Right forelimb (tissue), 1 donor: Measurements from ENCODE around the gene TAF6.

Experiments used
- DNase-seq: peaks from one replicate; pipeline ENCODE4 v3.0.0-alpha.2; 2018

Gene TAF6

DNA sequence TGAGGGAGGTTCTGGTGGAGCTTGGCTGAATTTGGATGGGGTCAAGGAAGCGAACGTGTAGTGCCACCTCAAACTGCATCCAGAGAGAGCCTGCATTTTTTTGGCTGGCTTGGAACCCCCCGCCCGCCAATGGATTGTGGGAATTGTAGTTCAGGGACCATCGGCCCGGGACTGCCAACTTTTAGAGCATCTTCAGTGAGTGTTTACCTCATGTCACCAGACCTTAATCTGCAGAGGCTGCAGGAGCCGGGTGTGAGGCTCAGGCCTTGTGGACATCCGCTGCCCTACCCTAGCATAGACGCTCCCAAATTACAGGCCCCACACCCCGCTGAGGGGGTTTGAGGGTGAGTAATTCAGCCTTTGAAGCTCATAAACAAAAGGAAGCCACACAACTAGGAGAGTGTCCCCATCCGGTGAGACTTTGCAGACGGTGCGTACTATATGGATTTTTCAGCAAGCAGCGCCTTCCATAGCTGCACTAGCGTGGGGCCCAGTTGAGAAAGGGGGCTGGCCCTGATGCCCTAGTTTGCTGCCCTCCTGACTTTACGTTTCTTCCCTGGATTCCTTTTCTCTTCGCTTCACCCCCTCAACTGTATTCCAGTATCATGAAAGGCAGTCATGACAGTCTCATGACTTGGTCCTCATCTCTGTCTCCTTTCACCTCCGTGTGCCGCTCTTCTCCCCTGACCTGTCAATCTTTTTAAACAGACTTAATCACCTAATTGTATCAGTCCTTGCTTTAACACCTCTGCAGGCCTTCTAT lies 993 bp upstream of the TAF6 start:
- DNase-seq: peak; percentile 87

DNA sequence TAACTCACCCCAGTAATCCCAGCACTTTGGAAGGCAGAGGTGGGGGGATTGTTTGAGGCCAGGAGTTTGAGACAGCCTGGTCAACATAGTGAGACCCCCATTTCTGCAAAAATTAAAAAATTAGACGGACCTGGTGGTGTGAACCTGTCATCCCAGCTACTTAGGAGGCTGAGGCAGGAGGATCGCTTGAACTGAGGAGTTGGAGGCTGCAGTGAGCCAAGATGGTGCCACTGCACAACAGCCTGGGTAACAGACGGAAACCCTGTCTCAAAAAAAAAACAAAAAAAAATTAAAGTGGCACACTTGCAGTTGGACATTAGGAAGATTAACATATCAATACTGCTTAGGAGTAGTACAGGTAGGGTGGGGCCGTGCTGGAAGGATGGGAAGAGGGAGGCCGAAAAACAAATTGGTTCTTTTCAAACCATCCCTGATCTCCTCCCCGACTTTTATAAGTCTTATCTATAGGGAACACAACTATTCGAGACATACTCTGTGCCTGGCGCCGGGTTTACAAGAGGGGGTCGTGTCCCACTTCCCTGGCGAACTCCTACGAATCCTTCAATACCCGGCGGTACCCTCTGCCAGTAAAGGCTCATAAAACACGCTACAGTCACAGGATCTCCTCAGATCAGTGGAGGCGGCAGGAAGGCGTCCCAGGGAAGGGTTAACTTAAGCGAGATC lies 628 bp downstream of the TAF6 start:
- no peak for DNase-seq

DNA sequence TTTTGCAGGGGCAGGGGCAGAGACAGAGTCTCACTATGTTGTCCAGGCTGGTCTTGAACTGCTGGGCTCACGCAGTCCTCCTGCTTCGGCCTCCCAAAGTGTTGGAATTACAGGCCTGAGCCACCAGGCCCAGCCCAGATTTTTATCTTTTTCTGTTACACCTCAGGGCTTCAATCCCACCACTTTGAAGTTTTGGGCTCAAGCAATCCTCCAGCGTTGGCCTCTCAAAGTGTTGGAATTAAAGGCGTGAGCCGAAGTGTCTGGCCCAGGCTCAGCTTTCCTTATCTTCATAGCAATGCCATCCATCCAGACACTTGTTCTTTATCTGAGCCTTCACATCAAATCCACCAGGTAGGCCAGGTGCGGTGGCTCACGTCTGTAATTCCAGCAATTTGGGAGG lies 4.1 kb downstream of the TAF6 start:
- DNase-seq: no peak

DNA sequence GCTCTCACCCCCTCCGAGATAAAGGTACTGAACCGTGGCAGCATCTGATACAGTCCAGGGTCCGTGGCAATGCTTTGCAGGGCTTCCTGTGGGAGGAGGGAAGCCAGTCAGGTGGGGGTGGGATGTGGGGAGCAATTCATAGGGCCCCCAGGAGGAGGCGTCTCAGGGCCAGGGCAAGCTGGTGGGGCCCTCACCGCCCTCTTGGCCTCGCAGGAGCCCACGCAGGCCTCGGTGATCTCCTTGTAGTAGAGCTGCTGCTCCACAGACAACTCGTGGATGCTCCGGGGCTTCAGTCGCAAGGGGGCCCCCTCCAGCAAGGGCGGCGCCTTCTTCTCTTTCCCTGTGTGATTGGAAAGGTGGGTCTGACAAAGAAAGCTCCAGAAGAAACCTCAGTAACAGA lies 7.2 kb downstream of the TAF6 start:
- no peak for DNase-seq

DNA sequence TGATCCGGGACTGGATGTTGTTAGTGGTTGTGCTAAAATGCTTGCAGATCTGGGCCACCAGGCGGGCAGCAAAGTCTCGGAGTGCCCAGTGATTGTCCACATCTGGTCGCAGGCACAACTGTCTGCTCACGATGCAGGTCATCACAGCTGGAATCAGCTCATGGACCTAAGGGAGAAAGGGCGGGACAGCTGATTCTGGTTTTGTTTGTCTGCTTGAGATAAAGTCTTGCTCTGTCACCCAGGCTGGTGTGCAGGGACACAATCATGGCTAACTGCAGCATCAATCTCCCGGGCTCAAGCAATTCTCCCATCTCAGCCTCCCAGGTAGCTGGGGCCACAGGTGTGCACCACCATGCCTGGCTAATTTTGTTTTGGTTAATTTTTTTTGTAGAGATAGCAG lies 8.0 kb downstream of the TAF6 start:
- no peak for DNase-seq

DNA sequence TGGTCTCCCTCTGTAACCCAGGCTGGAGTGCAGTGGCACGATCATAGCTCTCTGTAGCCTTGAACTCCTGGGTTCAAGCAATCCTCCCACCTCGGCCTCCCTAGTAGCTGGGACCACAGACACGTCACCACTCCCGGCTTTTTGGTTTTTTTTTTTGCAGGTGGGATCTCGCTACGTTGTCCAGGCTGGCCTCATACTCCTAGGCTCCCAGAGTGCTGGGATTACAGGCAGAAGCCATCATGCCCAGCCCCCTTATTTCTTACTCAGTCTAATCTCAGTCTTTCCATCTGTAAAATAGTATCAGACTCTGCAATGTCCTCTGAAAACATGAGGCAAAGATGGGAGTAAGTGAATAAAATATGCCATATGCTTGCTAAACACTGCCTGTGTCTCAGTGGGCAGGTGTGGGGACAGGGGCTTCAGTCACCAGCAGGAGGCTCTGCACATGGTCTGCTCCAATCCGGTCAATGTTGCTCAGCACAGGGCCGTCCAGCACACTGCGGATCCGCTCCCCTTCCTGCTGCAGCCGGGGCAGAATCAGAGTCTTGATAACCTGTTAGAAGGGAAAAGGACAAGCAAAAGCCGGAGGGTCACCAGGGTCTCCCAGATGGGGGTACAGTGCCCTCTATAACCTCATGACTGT lies 9.5 kb downstream of the TAF6 start:
- no peak for DNase-seq

DNA sequence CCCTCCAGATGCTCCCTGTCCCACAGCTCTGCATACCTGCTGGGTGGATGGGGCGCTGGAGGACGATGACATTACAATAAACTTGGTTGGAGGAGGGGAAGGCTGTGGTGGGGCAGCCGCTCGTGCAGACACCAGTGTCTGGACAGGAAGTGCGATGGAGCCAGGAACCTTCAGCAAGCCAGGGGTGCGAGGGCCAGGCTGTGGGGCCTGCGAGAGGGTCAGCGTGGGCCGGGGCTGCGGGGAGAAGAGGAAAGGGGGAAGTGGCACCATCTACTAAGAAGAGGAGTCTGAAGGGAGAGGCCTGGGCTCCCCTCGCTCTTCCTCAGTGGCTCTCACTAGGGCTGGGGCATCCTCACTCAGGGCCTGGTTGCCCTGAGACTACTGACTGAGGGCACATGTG lies 11.3 kb downstream of the TAF6 start:
- no peak for DNase-seq

DNA sequence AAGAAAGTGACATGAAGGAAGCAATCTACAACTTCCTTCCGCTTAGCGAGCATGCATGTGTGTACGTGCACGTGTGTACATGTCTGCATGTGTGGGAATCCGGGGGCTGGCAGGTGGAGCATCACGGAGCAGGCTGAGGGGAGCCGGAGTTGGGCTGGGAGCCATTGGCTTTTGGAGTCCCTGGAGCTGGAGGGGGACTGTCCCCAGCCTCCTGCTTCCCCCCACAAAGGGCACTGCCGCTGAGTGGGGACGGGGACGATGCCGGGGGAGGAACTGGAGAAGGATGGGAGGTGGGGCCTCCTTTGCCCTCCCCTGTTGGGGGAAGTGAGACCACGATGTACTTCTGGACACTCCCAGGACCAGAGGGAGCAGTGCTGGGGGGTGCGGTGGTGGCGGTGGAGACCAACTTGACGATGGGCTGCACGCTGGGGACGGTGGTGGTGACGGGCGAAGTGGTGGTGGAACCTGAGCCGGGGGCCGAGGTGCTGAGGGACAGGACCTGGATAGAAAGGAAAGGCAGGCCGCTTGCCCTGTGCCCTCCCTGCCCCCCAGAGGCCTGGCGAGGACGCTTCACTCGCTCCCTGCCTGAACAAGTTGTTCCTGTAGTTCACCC lies 11.9 kb downstream of the TAF6 start:
- DNase-seq: no peak

DNA sequence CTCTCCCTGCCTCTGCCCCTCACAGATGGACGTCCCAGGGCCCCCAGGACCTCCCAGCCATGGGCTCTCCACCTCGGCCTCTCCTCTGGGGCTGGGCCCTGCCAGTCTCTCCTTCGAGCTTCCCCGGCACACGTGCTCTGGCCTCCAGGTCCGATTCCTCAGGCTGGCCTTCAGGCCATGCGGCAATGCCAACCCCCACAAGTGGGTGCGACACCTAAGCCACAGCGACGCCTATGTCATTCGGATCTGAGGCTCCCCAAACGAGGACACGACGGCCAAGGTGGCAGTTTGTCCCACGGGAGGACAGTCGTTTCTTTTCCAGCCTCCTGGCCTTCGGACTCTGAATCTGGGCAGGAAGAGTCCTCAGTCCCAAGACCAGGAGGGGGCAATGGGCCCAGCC lies 12.5 kb downstream of the TAF6 start:
- DNase-seq: no peak

DNA sequence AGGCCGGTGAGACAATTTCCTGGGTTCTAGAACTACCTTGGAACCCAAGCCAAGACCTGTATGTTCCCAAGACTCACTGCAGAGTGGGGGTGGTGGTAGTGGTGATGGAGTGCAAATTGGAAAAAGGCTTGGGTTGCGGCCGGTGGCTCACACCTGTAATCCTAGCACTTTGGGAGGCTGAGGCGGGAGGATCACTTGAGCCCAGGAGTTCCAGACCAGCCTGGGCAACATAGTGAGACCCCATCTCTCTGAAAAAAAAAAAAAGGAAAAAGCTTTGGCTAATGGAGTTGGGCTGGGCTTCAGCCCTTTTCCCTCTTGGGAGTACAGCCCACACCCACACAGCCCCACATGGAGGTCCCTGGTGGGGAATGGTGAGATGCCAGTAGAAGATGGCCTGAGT lies 13.6 kb downstream of the TAF6 start:
- no peak for DNase-seq

DNA sequence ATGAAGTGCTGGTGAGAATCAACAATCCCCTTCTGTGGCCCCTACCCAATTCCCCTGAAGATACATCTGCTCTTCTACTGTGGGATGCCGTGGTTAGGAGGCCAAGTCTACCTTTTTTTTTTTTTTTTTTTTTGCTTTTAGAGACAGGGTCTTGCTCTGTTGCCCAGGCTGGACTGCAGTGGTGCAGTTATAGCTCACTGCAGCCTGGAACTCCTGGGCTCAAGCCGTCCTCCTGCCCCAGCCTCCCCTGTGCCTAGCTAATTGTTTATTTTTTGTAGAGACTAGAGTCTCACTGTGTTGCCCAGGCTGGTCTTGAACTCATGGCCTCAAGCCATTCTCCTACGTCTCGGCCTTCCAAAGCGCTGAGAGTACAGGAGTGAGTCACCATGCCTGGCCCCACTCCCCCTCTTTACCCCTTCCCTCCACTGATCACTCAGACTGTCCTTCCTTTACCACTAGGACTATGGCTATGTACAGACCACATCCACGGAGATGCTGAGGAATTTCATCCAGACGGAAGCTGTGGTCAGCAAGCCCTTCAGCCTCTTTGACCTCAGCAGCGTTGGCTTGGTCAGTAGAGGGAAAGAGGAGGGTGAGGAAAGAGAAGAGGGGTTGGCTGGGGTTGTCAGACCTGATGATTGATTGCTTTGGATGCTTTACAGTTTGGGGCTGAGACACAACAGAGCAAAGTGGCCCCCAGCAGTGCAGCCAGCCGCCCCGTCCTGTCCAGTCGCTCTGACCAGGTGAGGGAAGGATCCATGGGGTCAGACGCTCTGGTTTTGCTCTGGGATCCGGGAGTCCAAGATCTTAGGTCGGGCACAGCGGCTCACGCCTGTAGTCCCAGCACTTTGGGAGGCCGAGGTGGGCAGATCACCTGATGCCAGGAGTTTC lies 16.0 kb downstream of the TAF6 start:
- no peak for DNase-seq

DNA sequence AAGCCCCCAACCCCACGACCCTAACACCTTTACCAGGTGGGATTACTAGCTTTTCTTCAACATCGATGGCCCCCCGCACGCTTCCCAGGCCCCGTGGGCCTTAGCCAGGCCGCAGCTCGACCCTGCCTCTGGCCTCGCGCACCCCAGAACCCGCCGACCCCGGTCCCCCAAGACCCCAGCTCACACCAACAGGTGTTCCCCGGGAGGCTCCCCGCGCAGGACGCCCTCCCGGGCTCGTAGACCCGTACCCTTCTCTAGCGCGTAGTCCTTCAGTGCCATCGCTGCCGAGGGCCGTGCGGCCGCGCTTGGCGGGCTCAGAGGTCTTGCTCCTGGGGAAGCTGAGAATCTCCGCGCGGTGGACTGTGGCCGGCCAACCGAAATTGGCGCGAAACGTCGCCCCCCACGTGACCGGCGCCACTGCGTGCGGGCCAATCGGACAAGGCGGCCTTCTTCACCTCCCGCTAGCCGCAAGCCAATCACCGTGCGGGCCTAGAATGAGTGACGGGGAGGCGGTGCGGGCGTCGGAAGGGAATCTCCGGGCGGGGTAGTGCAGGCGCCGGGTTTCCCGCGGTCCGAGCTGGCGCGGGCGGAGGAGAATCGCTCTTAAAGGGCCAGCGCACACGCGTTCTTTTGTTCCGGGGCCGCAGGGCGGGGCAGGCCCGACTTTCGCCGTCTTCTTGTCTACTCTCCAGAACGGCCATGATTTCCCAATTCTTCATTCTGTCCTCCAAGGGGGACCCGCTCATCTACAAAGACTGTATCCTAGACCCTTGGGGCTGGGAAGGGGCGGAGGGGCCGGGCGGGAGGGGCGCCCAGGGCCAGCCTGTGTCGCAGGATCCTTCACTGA lies 17.9 kb downstream of the TAF6 start, which contains the start of the genes AP4M1 and MCM7:
Gene AP4M1, plus strand, starts transcription at position 628 of the 847 bp plus-strand sequence. Its CDS starts 72 bp downstream, at position 700.
Gene MCM7, minus strand, starts transcription at position 382 of the 847 bp plus-strand sequence. Its CDS starts 103 bp downstream, at position 279.
- peak; percentile 98 for DNase-seq

DNA sequence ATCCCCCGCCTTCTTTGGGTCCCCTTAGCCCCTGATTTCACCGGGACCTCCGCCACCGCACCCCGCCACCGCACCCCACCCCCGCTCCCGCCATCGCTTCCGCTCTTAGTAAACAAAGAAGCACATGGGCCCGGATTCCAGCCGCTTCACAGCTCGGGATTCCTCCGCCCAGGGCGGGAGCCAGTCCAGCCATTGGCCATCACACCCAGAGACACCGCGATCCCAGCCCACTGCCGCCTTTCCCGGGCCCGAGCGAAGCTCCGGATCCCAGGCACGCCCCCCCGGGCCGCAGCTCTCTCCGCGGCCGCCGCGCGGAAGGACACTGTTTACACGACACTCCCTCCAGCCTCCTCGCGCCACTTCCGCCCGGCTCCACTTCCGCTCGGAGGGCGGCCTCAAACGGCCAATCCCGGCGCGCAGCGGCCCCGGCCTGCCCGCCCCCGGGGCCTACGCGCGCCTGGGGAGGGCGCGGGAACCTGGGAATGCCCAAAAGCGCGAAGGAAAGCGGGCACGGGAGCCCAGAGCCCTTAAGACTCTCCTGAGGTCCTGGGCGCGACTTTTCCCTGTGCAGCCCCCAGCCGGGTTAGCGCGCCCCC lies 18.6 kb downstream of the TAF6 start:
- DNase-seq: peak; percentile 97

DNA sequence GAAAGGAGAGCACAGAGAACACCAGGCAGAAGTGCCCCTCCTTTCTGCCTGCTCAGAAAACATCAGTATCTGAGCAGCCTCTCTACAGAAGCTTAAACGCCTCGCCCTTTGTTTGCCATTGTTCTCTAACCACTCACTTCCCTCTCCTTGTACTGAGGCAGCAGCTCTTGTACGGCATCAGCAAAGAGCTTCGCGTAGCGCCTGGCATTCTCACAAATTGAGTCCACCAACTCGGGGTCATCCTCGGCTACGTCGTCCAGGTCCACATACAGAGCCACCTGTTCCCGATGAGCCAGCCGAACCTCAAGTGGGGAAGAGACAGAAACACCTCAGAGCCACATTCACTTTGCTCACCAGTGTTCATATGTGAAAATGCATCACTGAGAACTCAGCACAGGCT lies 19.7 kb downstream of the TAF6 start:
- no peak for DNase-seq

DNA sequence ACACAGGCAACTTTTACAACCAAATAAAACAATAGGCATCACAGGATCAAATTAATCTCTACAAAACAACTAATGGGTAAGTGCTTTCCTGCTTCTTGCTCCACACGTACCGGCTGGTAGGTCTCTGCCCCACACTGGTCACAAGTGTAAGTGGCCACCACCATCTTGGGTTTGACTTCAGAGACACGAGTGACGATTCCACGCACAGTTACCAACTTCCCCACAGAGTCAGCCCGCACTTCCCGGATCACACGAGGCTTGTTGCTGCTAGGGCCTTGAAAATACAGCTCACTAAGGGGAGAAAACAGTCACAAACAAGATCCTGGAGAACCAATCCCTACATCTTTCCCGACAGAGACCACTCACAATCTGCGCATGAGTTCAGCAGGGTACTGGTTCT lies 20.2 kb downstream of the TAF6 start:
- no peak for DNase-seq

DNA sequence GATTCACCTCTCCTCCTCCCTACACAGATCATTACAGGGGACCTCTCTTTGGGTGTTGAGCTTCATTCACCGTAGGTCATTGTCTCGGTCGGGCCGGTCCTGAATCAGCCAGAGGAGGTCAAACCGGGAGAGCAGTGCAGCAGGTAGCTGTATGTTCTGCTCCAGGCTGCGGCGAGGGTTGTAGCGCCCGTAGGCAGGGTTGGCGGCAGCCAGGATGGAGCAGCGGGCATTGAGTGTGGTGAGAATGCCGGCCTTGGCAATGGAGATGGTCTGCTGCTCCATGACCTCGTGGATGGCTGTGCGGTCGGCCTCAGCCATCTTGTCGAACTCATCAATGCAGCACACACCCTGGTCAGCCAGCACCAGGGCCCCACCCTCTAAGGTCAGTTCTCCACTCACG lies 23.5 kb downstream of the TAF6 start:
- no peak for DNase-seq

DNA sequence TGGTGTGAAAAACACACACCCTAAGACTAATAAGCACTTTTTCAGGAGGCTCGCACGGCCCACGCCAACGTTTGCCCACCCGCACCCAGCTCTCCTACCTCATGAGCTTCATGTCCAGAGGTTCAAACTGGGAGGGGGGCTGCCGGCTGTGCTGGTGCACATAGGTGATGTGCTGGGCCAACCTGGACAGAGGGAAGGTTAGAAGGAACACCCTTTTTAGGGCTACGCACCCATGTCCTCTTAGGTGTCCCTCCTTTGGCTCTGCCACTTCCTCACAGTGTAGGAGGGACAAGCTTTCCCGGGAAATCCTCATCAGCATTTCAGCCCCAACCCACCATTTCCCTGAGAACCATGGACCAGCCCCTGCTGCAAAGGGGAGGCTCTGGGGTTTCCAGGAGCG lies 23.9 kb downstream of the TAF6 start:
- no peak for DNase-seq

DNA sequence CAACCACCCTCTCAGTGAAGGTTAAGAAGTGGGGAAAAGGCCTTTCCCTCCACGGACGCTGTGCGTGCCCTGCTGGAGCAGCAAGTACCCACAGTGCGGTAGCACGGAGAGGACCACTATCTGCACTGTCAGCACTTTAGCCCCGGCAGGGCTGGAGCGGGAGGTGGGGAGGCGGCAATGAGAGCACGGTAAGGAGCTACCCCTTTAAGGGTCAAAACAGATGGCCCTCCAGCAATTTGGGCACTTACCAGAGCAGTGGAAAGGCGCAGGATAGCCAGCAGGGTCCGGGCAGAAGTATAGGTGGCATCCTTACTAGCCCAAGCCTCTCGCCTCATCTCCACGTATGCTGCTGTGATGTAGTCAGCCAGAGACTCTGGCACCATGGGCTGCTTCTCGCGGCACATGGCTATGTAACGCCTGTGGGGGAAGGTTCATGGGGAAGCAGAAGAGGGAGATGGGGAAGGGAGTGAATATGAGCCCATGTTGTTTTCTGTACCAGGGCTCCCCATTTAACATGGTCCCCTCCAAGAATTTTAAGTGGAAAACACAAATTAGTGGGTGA lies 25.2 kb downstream of the TAF6 start:
- DNase-seq: no peak

DNA sequence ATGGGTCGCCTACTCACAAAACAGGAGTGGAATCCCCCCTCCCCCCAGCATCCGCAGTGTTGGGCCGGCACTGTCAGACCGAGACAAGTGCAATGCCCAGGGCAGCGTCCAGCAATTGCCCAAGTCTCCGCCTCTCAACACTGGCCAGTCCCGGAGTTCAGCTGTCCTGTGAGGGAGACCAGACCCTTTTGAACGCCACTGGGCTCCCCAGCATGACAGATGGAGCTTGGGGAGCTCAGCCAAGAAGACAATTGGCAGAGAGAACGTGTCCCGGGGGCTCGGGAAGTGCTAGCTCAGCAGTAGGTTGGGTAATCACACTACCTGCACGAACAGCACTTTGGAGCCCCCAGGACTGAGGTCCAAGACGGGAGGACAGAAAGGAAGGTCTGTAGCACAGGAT lies 25.7 kb downstream of the TAF6 start:
- no peak for DNase-seq

DNA sequence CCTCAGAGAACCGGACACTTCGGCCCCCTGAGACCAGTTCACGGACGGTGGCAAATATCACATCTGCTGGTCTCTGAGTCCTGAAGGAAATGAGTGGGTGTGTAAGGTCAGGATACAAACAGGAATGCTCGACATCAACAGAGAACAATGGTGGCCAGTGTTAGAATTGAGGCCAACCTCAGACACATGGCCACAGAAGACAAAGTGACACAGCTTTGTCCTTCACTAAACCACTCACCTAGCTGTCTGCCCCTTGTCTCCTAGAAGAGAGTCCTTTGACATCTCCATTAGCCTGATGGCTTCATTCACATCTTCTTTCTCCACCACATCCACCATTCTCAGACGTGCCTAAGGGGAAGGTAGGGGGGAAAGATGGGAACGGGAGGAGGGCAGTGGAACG lies 26.1 kb downstream of the TAF6 start:
- DNase-seq: no peak
